Astrocyte of the cerebellum (primary cell): Measurements from ENCODE around the gene PRLH.

Experiments
- DNase-seq: peaks from one replicate; pipeline ENCODE4 v3.0.0-alpha.2; 2011; ENCODE audit warnings: low read depth
- H3K4me3 ChIP-seq: 2 replicates; pipeline ENCODE4 v1.5.1; 2011; ENCODE audit warnings: mild to moderate bottlenecking, low read depth, low read length, moderate library complexity
- in situ Hi-C: cut with HindIII; loops from 2 replicates; pipeline ENCODE4 v1.10.0; 2017; ENCODE audit warnings: low sequenced_read_pairs
- TF ChIP-seq, protein P1 (sequence below): IDR thresholded peaks from 2 replicates; pipeline ENCODE4 v1.5.1; 2012; ENCODE audit warnings: low read length, low read depth, moderate library complexity, mild to moderate bottlenecking; ENCODE audit errors: missing control alignments

PRLH gene

DNA sequence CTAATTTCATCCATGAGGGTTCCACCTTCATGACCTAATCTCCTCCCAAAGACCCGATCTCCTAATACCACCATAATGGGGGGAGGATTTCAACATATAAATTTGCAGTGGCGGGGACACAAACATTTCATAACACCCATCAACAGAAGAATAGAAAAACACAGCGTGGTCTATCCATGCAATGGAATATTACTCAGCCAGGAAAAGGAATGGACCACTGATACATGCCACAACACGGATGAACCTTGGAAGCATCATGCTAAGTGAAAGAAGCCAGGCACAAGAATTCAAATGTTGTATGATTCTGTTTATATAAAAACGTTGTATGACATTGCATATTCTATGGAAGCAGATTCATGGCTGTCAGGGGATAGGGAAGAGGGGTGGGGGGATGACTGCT lies 2.7 kb downstream of the PRLH start:
- H3K4me3 ChIP-seq = no peak overlapping the region
- TF ChIP-seq, protein P1, sequence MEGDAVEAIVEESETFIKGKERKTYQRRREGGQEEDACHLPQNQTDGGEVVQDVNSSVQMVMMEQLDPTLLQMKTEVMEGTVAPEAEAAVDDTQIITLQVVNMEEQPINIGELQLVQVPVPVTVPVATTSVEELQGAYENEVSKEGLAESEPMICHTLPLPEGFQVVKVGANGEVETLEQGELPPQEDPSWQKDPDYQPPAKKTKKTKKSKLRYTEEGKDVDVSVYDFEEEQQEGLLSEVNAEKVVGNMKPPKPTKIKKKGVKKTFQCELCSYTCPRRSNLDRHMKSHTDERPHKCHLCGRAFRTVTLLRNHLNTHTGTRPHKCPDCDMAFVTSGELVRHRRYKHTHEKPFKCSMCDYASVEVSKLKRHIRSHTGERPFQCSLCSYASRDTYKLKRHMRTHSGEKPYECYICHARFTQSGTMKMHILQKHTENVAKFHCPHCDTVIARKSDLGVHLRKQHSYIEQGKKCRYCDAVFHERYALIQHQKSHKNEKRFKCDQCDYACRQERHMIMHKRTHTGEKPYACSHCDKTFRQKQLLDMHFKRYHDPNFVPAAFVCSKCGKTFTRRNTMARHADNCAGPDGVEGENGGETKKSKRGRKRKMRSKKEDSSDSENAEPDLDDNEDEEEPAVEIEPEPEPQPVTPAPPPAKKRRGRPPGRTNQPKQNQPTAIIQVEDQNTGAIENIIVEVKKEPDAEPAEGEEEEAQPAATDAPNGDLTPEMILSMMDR = no peak
- in situ Hi-C loops = no loop called here

GRCh38 chr2:237569896-237570295 lies 3.5 kb downstream of the PRLH start:
- in situ Hi-C loops = no loop called here
- TF ChIP-seq, protein P1 = no peak
- no peak overlapping the region for H3K4me3 ChIP-seq
- DNase-seq = no peak

More for the DNA sequence above, 2.7 kb downstream of the PRLH start:
- no peak for DNase-seq

DNA sequence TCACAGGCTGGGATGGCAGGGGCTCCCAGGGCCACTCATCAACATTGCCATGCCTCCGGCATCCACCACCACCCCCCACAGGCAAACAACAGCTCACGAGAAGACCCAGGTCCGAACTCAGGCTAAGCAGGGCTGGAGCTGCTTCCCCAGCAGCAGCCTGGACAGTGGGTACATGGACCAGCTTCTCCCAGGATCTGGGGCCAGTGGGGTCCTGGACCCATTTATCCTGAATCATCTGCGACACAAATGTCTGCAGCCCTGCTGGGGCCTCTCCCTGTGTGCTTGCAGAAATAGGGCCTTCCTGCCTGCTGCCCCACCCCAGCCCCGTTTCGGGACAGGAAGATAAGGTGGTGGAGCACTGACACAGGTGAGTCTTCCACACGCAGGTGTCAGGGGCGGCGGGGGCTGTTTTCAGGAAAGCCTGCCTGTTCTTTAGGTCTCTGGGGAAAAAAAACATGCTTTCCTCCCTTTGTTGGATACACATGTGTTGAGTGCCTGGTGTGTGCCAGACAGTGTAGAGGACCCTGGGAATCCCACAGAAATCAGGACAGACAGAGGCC lies 4.5 kb downstream of the PRLH start:
- in situ Hi-C loops = no loop called here
- no peak for DNase-seq
- no peak overlapping the region for H3K4me3 ChIP-seq
- TF ChIP-seq, protein P1 = no peak

DNA sequence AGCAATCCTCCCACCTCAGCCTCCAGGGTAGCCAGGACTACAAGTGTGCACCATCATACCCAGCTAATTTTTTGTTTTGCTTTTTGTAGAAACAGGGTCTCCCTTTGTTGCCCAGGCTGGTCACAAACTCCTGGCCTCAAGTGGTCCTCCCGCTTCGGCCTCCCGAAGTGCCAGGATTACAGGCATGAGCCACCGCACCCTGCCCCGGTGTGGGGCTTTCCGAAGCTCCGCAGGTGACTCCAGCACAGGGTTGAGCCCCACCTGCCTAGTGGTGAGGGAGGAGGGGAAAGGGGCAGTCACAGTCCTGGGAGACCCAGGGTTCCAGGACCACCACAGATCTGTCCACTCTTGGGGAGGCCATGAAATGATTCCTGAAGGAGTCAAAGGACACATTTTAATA lies 5.2 kb downstream of the PRLH start:
- DNase-seq = no peak
- TF ChIP-seq, protein P1 = no peak
- in situ Hi-C loops = no loop called here
- no peak overlapping the region for H3K4me3 ChIP-seq

GRCh38 chr2:237572021-237572741 lies 5.8 kb downstream of the PRLH start:
- DNase-seq = peak; percentile 84
- TF ChIP-seq, protein P1 = peak; percentile 97
- H3K4me3 ChIP-seq = no peak overlapping the region

GRCh38 chr2:237572742-237573101 lies 6.3 kb downstream of the PRLH start:
- DNase-seq = no peak
- TF ChIP-seq, protein P1 = no peak
- H3K4me3 ChIP-seq = no peak overlapping the region
- in situ Hi-C loops = no loop called here

More at GRCh38 chr2:237572021-237572741, 5.8 kb downstream of the PRLH start:
- in situ Hi-C loops = no loop called here
